HCT116 (cell line): ENCODE measurements around the gene PSMA6. TPM values are rescaled to one million over a fixed set of nuclear protein-coding genes. Genes with fewer than 3 reads are reported as not detected.

ENCODE experiments used
- ATAC-seq: fragments of 200-7000 bp; cut with Tn5 transposase; 2 replicates; pipeline ENCODE4 v1.9.1; 2020; ENCODE audit warnings: mild to moderate bottlenecking, moderate library complexity
- BruUV-seq: library from RNA; stranded (reverse); fragments of 400-500 nt; replicated peaks from 2 replicates; lab custom pipeline; 2021; lab: Mats Ljungman, UMichigan
- CTCF ChIA-PET: fragments of 300-600 bp; sonication (Branson Sonifier 250); formaldehyde crosslinking; loops from one replicate; lab custom pipeline; 2021; ENCODE audit warnings: antibody characterized with exemption; lab: Charles Lee
- POLR2A ChIA-PET: fragments of 300-600, 350-600 bp; sonication (Branson Sonifier 250); formaldehyde crosslinking; loops from one replicate; lab custom pipeline; 2021; ENCODE audit warnings: antibody characterized with exemption; lab: Charles Lee
- RAD21 ChIA-PET, 2 experiments: fragments of 300-600 bp; sonication (Branson Sonifier 250); formaldehyde crosslinking; loops; one replicate each; lab custom pipeline; 2023; ENCODE audit warnings: low total read pairs in 2 of 2; ENCODE audit not compliant: uncharacterized antibody in 2 of 2, unreplicated experiment in 2 of 2, low non-redundant PET in 1 of 2; lab: Charles Lee
- DNase-seq: peaks from one replicate; pipeline ENCODE4 v3.0.0-alpha.2; 2010; ENCODE audit warnings: low read depth, low spot score
- H2AFZ ChIP-seq: fragments of 200-600 bp; shearing (Covaris generic), sonication (generic); 2 replicates; pipeline ENCODE4 v1.6.1; 2017; ENCODE audit warnings: low read depth, mixed run types, mixed read lengths, antibody characterized with exemption, low read length; ENCODE audit not compliant: poor library complexity, severe bottlenecking
- H3K27ac ChIP-seq: 2 replicates; pipeline ENCODE4 v1.5.1; 2012; ENCODE audit warnings: low read depth, low read length
- H3K27me3 ChIP-seq: fragments of 200-600 bp; sonication (generic); 2 replicates; pipeline ENCODE4 v1.6.1; 2016; ENCODE audit warnings: mixed run types, low read length, mixed read lengths; ENCODE audit not compliant: insufficient read depth
- H3K36me3 ChIP-seq, 2 experiments: fragments of 200-500 bp in 1 of 2; fragments of 200-600 bp in 1 of 2; sonication (Bioruptor generic) in 1 of 2; sonication (generic) in 1 of 2; 2 replicates each; pipeline versions ENCODE4 v1.5.1 to v1.6.1; 2014 to 2016; ENCODE audit warnings: low read length in 2 of 2, inconsistent platforms in 1 of 2, mixed read lengths in 1 of 2, mixed run types in 1 of 2; ENCODE audit not compliant: insufficient read depth in 2 of 2, control insufficient read depth in 1 of 2
- H3K4me1 ChIP-seq, 2 experiments: fragments of 200-600 bp in 1 of 2; sonication (generic) in 1 of 2; 2 replicates each; pipeline versions ENCODE4 v1.5.1 to v1.6.1; 2012 to 2017; ENCODE audit warnings: low read length in 2 of 2, inconsistent platforms in 1 of 2, mild to moderate bottlenecking in 1 of 2, mixed read lengths in 1 of 2, mixed run types in 1 of 2, moderate library complexity in 1 of 2; ENCODE audit not compliant: insufficient read depth in 2 of 2, control insufficient read depth in 1 of 2
- H3K4me2 ChIP-seq: fragments of 200-600 bp; sonication (generic); 2 replicates; pipeline ENCODE4 v1.6.1; 2017; ENCODE audit warnings: mixed run types, low read length, mixed read lengths
- H3K4me3 ChIP-seq, 2 experiments: fragments of 200-600 bp in 1 of 2; sonication (generic) in 1 of 2; replicated peaks in 1 of 2; 2 replicates each; pipeline ENCODE4 v1.5.1; 2011 to 2016; ENCODE audit warnings: low read length in 2 of 2, control low read depth in 1 of 2, low read depth in 1 of 2, mild to moderate bottlenecking in 1 of 2, mixed read lengths in 1 of 2, mixed run types in 1 of 2
- H3K79me2 ChIP-seq: fragments of 200-600 bp; sonication (generic); 2 replicates; pipeline ENCODE4 v1.6.1; 2017; ENCODE audit warnings: mild to moderate bottlenecking, mixed run types, low read length, moderate library complexity, mixed read lengths; ENCODE audit not compliant: insufficient read depth
- H3K9ac ChIP-seq: fragments of 200-600 bp; sonication (generic); 2 replicates; pipeline ENCODE4 v1.6.1; 2016; ENCODE audit warnings: low read length, mixed read lengths
- H3K9me2 ChIP-seq: fragments of 200-600 bp; sonication (generic), shearing (Covaris generic); 2 replicates; pipeline ENCODE4 v1.6.1; 2017; ENCODE audit warnings: mixed run types, mild to moderate bottlenecking, moderate library complexity; ENCODE audit not compliant: insufficient read depth
- H3K9me3 ChIP-seq, 2 experiments: fragments of 200-500 bp in 1 of 2; fragments of 200-600 bp in 1 of 2; sonication (Bioruptor generic) in 1 of 2; sonication (generic) in 1 of 2; 2 replicates each; pipeline ENCODE4 v1.6.1; 2014 to 2017; ENCODE audit warnings: low read length in 2 of 2, mixed read lengths in 2 of 2, inconsistent platforms in 1 of 2, low read depth in 1 of 2, mild to moderate bottlenecking in 1 of 2, mixed run types in 1 of 2, moderate library complexity in 1 of 2; ENCODE audit not compliant: control insufficient read depth in 1 of 2, insufficient read depth in 1 of 2
- H4K20me1 ChIP-seq: fragments of 200-600 bp; sonication (generic), shearing (Covaris generic); 2 replicates; pipeline ENCODE4 v1.6.1; 2017; ENCODE audit warnings: mixed run types, mild to moderate bottlenecking, moderate library complexity; ENCODE audit not compliant: insufficient read depth
- CEBPB ChIP-seq: IDR thresholded peaks from 2 replicates; pipeline ENCODE4 v1.6.1; 2012; ENCODE audit warnings: low read depth
- CTCF ChIP-seq, 3 experiments: fragments of 200-600 bp in 1 of 3; sonication (generic) in 1 of 3; IDR thresholded peaks in 2 of 3; conservative IDR thresholded peaks in 1 of 3; 2 replicates each; pipeline ENCODE4 v1.5.1; 2012 to 2017; ENCODE audit warnings: low read depth in 2 of 3, low read length in 2 of 3, antibody characterized with exemption in 1 of 3, borderline replicate concordance in 1 of 3, control low read depth in 1 of 3, mild to moderate bottlenecking in 1 of 3, mixed read lengths in 1 of 3, mixed run types in 1 of 3, moderate library complexity in 1 of 3; ENCODE audit not compliant: insufficient read depth in 1 of 3
- ELF1 ChIP-seq: IDR thresholded peaks from 2 replicates; pipeline ENCODE4 v1.6.1; 2012; ENCODE audit warnings: low read depth, borderline replicate concordance
- EZH2 ChIP-seq: fragments of 200-600 bp; sonication (generic); IDR thresholded peaks from 2 replicates; pipeline ENCODE4 v1.6.1; 2017; ENCODE audit warnings: antibody characterized with exemption, mixed run types
- MAX ChIP-seq: IDR thresholded peaks from 2 replicates; pipeline ENCODE4 v1.6.1; 2012
- POLR2A ChIP-seq: IDR thresholded peaks from 2 replicates; pipeline ENCODE4 v1.7.0; 2011; ENCODE audit warnings: borderline replicate concordance; ENCODE audit not compliant: insufficient read depth, insufficient read length; ENCODE audit errors: extremely low read depth
- POLR2AphosphoS5 ChIP-seq: IDR thresholded peaks from 2 replicates; pipeline ENCODE4 v1.6.1; 2011; ENCODE audit warnings: mild to moderate bottlenecking, low read depth, low read length, moderate library complexity
- REST ChIP-seq: IDR thresholded peaks from 2 replicates; pipeline ENCODE4 v1.6.1; 2012; ENCODE audit warnings: low read depth
- SP1 ChIP-seq: IDR thresholded peaks from 2 replicates; pipeline ENCODE4 v1.6.1; 2012; ENCODE audit warnings: low read depth
- intact Hi-C: fragments of 100-400 bp; cut with micrococcal nuclease; formaldehyde crosslinking; loops from 2 replicates; pipeline ENCODE4 v1.10.0; 2022
- total RNA-seq: library from RNA; stranded (reverse); gene quantifications from one replicate; pipeline ENCODE4 v1.2.1, GENCODE V29; 2021; ENCODE audit not compliant: unreplicated experiment

The PSMA6 gene
- total RNA-seq, 1 experiment from 2014 or later: 194 TPM

GRCh38 chr14:35306114-35306513, 13.9 kb downstream of the PSMA6 start:
- Histone ChIP-seq H3K9me3 (no peaks in the 10 kb centered on the region), H2AFZ (no peak overlapping the region), H3K9ac (no peak overlapping the region), H3K27me3 (no peaks in the 10 kb centered on the region), H3K4me2 (no peak overlapping the region), H4K20me1 (peaks cover 26% of the 10 kb centered on the region), H3K79me2 (peaks cover 90% of the 10 kb centered on the region), H3K4me1 (no peaks in the 10 kb centered on the region), H3K9me2 (no peaks in the 10 kb centered on the region), H3K36me3 (peaks cover 18% of the 10 kb centered on the region in 2 experiments), H3K4me3 (no peak overlapping the region), H3K27ac (no peak overlapping the region)
- TF ChIP-seq CTCF (IDR thresholded peaks at IDR 0.05 in 2 of 3, conservative IDR thresholded peaks at IDR 0.05 in 1 of 3; ENCODE audit: borderline replicate concordance in 1 of 3, insufficient read depth in 1 of 3, low read depth in 2 of 3, low read length in 2 of 3) (no peak), SP1 (no peak), POLR2AphosphoS5 (no peak), MAX (no peak), CEBPB (no peak)
- POLR2A ChIA-PET: no interaction called here
- CTCF ChIA-PET: no interaction called here
- RAD21 ChIA-PET: no interaction called here
- ATAC-seq (no peak), DNase-seq (no peak)
- intact Hi-C loops: no loop called here
- no TSS peak for BruUV-seq

GRCh38 chr14:35317820-35318219, 25.6 kb downstream of the PSMA6 start:
- Histone ChIP-seq H3K9me2 (no peaks in the 10 kb centered on the region), H3K4me3 (no peak overlapping the region), H3K27me3 (no peaks in the 10 kb centered on the region), H3K9me3 (no peaks in the 10 kb centered on the region), H4K20me1 (no peaks in the 10 kb centered on the region), H3K9ac (no peak overlapping the region), H3K4me1 (no peaks in the 10 kb centered on the region), H3K36me3 (peaks cover 28% of the 10 kb centered on the region in 2 experiments), H2AFZ (no peak overlapping the region), H3K27ac (no peak overlapping the region), H3K4me2 (no peak overlapping the region), H3K79me2 (no peaks in the 10 kb centered on the region)
- DNase-seq: no peak
- no peak for ATAC-seq
- BruUV-seq: no TSS peak
- RAD21 ChIA-PET: no interaction called here
- CTCF ChIA-PET: no interaction called here
- intact Hi-C loops: no loop called here
- POLR2A ChIA-PET: no interaction called here
- TF ChIP-seq CTCF (IDR thresholded peaks at IDR 0.05 in 2 of 3, conservative IDR thresholded peaks at IDR 0.05 in 1 of 3; ENCODE audit: borderline replicate concordance in 1 of 3, insufficient read depth in 1 of 3, low read depth in 2 of 3, low read length in 2 of 3) (no peak), EZH2 (no peak), POLR2A (no peak), ELF1 (no peak), REST (no peak)
